ENCODE data around the gene TRIM13.
"Not testable (repeated sequence)": the region's sequence is repeated elsewhere in the genome, so short reads cannot be mapped to it uniquely, and the experiment has no call there.

The TRIM13 gene

DNA sequence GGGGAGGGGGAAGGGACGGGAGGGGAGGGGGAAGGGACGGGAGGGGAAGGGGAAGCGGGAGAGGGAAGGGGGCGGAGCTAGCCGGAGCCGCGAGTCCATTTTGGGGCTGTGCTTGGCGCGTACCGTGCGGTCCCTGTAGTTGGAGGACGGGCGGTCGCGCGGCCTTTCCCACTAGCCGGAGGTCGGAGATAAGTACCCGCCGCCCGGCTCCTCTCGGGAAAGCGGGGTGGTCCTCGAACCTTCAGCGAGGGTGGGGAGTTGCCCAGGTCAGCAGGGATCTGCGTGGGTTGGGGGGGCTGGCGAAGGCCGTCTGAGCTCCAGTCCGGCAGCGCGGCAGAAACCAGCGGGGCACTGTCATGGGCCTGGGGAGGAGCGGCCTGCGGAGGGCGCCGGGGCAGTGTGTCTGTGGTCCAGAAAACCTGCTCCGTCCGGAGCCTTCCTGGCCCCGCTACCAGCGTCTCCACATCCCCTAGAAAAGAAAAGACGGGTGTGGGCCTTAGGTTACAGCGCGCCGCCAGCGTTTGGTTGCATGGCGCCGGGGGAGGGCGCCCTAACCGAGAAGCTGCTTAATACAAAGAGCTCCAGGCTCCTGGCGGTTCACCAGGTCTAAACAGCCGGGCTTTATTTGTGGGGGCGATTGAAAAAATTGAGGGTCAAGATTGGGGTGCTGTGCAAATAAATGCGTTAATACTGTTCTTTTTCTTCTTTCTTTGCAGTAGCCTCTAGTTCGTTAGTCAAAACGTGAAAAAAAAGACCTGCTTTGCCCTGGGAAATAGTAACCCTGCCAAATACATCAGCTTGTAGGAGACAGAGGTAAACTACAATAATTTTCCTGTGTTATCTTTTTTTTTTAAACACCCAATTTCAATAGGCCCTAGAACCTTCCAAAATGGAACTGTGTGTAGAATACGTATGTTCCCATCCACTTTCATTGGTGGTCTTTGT, at the start of gene TRIM13:
Gene TRIM13, plus strand, starts transcription at position 92 of the 945 bp plus-strand sequence. CDS start 14,899 bp downstream, outside the sequence.
- peak; percentile 91 for DNase-seq (ENCODE audit: low spot score)

DNA sequence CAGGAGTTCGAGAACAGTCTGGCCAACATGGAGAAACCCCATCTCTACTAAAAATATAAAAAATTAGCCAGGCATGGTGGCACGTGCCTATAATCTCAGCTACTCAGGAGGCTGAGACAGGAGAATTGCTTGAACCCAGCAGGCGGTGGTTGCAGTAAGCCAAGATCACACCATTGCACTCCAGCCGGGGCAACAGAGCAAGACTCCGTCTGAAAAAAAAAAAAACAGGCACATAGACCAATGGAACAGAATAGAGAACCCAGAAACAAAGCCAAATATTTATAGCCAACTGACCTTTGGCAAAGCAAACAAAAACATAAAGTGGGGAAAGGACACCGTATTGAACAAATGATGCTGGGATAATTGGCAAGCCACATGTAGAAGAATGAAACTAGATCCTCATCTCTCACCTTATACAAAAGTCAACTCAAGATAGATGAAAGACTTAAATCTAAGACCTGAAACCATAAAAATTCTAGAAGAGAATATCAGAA, 48.0 kb upstream of the TRIM13 start:
- not testable (repeated sequence) for DNase-seq (ENCODE audit: low spot score)

GRCh38 chr13:49951754-49952535, 44.9 kb upstream of the TRIM13 start:
- no peak for DNase-seq (ENCODE audit: low spot score)

DNA sequence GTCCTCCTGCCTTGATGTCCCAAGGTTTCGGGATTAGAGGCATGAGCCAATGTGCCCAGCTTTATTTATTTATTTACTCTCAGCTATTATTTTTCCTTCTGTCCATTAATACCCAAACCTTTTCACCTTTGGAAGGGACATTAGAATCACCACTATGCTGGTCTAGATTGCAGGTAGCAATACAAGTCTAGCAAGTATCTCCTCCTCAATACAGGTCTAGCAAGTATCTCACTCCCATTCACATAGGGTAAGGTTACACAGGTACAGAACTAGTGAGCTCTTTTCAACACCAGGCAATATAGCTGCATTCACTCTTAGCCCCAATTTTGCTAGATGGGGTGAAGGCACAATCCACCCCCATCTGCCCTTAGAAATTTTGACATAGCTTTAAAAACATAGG, 43.3 kb upstream of the TRIM13 start:
- no peak for DNase-seq (ENCODE audit: low spot score)

GRCh38 chr13:49954674-49955455, 42.0 kb upstream of the TRIM13 start:
- peak; percentile 44 for DNase-seq (ENCODE audit: low spot score)

GRCh38 chr13:49956131-49956530, 40.7 kb upstream of the TRIM13 start:
- no peak for DNase-seq (ENCODE audit: low spot score)

- no peak for DNase-seq (ENCODE audit: low spot score)
Measured at GRCh38 chr13:49958321-49958720, 38.5 kb upstream of the TRIM13 start.

GRCh38 chr13:49967456-49967855, 29.4 kb upstream of the TRIM13 start:
- no peak for DNase-seq (ENCODE audit: low spot score)

- no peak for DNase-seq (ENCODE audit: low spot score)
Measured at GRCh38 chr13:49972709-49973108, 24.1 kb upstream of the TRIM13 start.

DNA sequence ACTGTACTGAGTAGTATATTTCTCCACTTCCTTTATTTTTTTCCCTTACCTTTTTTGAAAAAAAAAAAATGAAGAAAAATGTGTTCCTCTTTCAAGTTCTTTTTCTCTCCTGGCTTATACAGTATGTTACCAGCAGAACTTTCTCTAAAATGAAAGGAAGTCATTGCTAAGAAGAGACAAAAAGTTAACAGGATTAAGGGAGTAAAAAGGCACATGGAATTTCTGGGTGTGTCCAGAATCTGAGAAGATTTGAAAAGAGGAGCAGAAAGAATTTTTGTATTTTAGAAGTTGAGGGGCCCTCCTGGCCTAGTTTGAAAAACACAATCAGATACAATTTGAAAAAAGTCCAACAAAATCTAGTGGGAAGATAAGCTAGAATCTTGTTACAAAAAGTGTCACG, 21.0 kb upstream of the TRIM13 start:
- DNase-seq (ENCODE audit: low spot score) = no peak

GRCh38 chr13:49976314-49977258, 20.3 kb upstream of the TRIM13 start:
- peak; percentile 73 for DNase-seq (ENCODE audit: low spot score)

GRCh38 chr13:49977992-49978391, 18.9 kb upstream of the TRIM13 start:
- no peak for DNase-seq (ENCODE audit: low spot score)

GRCh38 chr13:49980266-49980665, 16.6 kb upstream of the TRIM13 start:
- DNase-seq (ENCODE audit: low spot score) = no peak

DNA sequence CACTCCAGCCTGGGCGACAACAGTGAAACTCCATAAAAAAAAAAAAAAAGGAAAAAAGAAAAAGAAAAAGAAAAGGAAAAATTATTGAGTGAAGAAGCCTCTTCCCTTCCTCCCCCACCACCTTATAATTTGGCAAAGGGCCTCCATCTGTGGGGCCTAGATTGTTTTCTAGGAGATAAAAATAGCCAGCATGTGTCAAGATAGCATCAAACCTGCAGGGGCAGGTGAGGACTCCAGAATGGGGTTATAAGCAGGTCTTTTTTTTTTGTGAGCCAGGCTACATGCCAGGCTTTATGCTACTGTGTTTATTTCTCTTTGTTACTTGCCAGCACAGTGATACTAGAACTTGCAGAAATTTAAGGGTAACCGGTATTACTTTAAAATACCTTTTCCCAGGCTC, 11.7 kb upstream of the TRIM13 start:
- DNase-seq (ENCODE audit: low spot score) = no peak

DNA sequence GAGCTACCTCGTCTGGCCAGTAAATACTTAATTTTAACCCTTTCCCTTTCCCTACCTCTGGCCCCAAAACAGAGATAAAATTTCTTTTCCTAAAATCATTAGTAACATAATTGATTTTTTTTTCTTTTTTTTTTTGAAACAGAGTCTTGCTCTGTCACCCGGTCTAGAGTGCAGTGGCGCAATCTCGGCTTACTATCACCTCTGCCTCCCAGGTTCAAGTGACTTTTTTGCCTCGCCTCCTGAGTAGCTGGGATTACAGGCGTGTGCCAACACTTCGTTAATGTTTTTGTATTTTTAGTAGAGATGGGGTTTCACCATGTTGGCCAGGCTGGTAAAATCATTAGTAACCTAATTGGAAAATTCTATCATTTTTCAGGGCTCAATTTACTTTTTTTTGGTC, 10.4 kb upstream of the TRIM13 start:
- no peak for DNase-seq (ENCODE audit: low spot score)

GRCh38 chr13:49990612-49991011, 6.2 kb upstream of the TRIM13 start:
- not testable (repeated sequence) for DNase-seq (ENCODE audit: low spot score)

DNA sequence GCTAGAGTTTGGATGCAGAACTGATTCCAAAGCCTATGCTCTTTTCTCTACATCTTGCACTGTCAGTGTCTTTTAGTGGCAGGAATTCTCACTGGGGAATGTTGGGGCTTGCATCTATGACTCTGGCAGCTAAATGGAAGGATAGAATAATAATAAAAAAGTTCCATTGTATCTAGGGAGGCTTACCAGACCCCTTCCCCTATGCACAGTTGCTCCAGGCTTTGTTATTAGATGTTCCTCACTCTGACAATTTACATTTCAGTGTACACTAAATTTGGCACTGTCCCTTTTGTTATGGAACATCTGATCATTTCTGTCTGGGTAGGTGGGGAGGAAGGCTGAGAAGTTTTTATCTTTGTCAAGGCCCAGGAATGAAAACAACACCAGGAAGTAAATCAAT, 3.7 kb upstream of the TRIM13 start:
- DNase-seq (ENCODE audit: low spot score) = no peak

DNA sequence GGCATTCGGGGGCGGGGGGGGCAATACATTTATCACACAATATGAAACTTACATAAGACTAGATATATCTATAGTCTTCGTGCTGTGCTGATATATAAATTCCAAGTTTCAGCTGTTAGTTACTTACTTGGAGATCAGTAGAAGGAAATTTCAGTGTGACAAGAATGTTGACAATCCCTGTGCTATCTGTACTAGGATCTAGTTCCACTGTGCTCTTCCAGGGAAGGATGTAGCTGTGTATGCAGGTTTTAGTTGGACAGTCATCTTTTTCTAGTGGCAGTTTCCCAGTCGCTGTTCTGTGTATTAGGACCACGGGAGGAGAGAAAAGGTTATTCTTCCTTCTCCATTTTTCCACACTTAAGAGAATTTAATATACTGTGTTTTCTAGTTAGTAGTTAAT, 3.2 kb upstream of the TRIM13 start:
- DNase-seq (ENCODE audit: low spot score) = no peak

GRCh38 chr13:49995625-49996101, 1.2 kb upstream of the TRIM13 start:
- DNase-seq (ENCODE audit: low spot score) = no peak

- DNase-seq (ENCODE audit: low spot score) = peak; percentile 93
Measured at GRCh38 chr13:49996161-49996915, 504 bp upstream of the TRIM13 start.

Data from kidney tubule cell (primary cell).